UCSD-AML1 (cell line): ENCODE results near the gene GRK4.
"Not testable (repeated sequence)": the region's sequence is repeated elsewhere in the genome, so short reads cannot be mapped to it uniquely, and the experiment has no call there.

Source experiments
- DNase-seq: peaks from one replicate; lab custom pipeline; 2025; ENCODE audit not compliant: unreplicated experiment; lab: John Stamatoyannopoulos, UW

GRK4 gene

DNA sequence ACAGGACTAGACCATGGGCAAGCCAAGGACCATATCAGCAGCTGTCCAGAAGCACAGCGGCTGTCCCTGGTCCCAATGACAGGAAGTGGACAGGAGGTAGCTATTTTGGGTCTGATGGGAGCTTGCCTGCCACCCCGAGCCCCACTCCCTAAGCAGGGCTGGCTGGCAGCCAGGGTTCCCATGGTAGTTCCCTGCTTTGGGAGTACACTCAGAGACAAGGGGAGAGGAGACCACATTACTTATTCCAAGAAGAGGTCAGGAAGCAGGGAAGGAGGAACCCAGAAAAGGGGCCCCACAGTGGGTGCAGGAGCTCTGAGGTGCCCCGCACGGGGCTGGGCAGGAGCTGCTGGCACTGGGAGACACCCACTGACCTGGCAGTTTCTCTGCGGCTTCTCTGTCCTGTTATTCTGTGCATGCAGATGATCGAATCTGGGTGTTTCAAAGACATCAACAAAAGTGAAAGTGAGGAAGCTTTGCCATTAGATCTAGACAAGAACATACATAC is 74.6 kb downstream of the GRK4 start:
- peak; percentile 74 for DNase-seq

DNA sequence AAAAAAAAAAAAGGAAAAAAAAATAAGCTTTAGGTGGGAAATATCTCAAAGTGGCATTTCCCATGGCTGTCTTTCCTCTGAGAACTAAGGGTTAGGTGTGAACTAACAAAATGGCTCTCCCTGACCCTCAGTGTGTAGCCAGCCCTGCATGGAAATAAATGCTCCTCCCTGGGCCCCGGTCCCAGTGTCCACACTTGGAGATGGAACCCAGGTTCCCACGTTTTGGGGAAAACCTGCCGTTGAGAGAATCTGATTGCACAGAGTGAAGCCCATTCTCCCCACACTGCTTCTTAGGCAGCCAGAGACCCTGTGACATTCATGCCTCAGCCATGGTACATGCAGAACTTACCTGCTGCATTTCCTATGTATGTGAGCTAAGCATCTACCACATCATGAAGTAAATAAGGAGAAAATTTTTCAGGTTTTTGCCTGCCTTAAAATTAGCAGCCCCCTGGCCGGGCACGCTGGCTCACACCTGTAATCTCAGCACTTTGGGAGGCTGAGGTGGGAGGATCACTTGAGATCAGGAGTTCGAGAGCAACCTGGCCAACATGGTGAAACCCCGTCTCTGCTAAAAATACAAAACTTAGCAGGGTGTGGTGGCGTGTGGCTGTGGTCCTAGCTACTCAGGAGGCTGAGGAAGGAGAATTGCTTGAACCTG is 76.5 kb downstream of the GRK4 start:
- DNase-seq, result no peak

DNA sequence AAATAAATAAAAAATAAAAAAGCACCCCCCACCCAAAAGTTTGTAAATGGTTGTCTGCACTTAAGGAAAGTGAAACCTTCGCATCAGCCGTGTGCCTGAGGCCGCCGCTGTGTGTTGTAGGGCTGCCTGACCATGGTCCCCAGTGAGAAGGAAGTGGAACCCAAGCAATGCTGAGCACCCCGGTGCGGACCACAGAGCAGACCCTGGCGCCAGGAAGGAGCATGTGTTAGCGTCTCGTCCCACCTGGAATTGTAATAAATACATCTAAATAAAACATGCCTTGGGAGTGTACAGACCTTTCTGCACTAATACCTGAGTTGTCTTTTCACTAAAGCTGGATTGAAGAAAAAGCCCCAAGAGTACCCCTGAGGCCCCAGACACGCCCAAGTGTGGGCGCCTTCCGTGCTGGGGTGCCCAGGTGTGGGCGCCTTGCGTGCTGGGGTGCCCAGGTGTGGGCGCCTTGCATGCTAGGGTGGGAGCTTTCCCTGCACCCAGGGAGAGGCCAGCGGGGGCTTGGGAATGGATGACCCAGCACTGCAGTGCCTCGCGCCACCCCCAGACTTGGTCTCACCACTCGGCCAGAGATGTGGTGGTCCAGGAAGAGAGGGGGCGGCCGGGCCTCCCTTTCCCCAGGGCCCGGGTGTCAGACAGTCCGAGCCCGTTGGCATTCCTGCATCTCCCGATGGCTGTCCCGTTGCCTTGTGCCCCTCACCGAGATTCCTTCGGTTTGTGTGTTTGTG is 77.3 kb downstream of the GRK4 start:
- DNase-seq, result no peak

DNA sequence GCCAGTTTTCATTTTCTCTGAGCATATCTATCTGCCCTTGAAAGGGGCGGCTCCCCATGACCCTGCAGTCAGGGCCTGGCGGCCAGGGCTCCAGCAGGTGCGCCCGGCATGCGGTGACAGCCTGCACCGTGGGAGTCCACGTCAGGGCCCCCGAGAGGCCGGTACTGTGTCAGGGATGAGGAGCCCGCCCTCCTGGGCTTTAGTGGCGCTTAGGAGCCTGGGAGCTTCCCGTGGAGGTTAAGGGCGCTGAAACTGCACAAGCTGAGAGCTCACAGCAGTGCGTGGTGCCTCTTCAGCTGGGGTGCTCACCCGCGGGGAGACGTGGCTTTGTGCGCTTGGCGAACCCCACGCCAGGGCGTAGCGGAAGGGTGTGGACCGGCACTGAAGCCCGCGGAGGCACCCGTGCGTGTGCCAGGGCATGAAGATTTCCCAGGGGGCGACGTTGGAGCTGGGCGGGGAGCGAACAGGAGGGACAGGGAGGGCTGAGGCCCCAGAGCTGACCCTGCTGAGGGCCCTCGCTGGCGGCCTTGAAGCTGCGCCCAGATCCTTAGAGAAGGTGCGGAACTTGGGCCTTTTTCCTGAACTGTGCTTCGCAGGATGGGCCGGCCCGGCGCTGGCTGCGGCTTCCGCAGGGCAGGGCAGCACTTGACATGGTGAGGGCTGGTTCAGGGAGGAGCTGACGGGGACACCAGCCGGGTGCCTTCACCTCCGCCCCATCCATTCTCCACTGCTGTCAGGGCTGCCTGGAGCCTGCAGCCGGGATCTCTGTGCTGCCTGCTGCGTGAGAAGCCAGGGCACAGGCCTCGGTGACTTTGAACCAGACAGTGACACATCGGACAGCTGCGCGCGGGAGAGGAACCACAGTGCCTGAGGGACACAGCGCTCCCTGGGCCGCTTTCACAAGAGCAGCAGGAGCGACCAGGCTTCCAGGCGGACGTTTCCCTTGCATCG is 78.1 kb downstream of the GRK4 start:
- peak; percentile 79 for DNase-seq

DNA sequence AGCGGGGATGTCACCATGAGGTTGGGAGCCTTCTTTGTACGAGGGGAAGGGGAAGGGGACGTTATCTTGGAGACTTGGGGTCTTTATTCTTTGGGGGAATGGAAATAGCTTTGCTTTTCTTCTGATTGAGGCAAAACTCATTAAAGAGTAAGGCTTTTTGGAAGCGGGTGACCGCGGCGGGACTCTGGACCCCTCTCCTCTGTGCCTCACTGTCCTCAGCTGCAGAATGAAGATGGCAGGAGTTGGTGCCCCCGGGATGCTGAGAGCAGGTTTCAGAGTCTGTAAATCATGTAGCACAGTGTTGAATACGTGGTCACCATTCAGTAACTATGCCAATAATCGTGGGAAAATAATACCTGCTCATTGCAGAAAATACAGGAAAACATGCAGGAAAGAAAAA is 78.9 kb downstream of the GRK4 start:
- no peak for DNase-seq

DNA sequence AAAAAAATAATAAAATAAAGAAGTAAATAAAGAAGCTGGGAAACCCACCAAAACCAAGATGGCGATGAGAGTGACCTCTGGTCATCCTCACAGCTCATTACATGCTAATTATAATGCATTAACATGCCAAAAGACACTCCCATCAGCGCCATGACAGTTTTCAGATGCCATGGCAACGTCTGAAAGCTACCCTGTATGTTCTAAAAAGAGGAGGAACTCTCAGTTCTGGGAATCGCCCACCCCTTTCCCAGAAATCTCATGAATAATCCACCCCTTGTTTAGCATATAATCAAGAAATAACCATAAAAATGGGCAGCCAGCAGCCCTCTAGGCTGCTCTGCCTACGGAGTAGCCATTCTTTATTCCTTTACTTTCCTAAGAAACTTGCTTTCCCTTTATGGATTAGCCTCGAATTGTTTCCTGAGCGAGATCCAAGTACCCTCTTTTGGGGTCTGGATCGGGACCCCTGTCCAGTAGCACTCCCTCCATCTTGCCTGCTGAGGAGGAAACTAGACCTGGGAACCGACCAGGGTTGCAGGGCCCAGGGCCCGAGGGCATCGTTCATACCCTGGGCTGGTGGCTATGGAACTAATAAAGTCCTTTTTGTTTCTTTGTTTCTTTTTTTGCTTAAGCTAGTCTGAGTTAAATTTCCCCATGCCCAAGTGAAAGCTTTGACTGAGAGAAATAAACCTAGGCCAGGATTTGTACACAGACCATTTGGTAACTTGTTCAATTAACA is 80.1 kb downstream of the GRK4 start:
- DNase-seq, result no peak

DNA sequence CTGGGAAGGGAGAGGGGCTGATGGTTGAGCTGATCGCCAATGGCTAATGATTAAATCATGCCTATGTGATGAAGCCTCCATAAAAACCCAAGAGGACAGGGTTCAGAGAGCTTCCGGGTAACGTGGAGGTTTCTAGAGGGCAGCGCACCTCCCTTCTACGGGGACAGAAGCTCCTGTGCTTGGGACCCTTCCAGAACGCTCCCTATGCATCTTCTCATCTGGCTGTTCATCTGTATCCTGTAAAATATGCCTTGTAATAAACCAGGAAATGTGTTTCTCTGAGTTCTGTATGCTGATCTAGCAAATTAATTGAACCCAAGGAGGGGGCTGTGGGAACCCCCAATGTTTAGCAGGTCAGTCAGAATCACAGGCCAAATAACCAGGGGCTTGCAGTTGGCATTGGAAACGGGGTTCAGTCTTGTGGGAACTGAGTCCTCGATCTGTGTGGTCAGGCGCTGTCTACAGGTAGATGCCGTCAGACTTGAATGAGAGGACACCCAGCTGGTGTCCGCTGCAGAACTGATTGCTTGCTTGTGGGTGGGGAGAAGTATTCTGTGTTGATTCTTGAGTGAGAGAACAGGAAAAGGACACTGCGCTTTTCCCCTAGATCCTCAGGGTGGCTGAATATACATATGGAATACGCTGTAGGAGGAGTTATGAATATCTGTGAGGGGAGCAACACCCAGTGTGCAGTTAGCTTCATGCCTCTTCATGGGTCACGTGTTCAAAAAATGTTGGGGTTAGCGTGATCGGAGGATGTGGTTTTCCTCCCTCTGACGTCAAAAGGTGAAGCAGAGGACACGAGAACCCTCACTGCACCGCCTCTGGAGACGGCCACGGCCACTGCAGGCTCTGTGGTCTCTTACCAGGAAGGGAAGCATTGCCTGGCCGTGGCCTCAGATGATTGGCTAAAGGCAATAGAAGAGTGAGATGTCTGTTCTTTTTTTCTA is 81.8 kb downstream of the GRK4 start:
- DNase-seq, result peak; percentile 84

DNA sequence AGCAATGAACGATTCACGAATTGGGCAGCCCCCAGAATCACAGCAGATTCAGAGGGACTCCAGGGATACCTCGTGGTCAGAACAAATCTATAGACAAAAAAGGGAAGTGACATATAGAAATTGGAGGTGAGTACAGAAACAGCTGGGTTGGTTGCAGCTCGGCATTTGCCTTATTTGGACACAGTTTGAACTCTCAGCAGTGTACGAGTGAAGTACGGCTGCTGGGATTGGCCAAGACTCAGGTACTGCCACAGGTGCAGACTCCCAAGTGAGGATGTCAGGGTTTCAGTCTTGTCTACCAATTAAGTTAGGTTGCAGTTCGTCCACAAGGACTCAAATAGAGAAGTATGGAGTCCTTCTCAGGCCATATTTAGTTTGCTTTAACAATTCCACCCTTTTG is 82.8 kb downstream of the GRK4 start:
- no peak for DNase-seq

DNA sequence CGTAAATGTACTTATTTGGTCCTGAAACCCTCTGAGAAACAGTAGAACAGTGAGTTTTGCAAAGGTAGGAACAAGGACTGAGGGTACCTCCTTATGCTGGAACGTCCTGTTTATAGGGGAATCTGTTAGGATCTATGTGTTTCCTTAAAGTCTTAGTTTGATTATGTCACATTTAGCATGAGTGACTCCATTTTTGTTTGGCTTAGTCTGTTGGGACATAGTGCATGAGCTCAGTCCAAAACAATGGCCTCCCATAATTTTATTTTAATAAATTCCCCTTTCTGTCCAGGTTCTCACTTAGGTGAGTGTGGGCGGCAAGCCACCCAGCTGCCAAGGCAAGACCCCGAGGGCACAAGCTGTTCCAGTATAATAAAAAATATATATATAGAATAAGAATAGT is 83.3 kb downstream of the GRK4 start:
- no peak for DNase-seq

DNA sequence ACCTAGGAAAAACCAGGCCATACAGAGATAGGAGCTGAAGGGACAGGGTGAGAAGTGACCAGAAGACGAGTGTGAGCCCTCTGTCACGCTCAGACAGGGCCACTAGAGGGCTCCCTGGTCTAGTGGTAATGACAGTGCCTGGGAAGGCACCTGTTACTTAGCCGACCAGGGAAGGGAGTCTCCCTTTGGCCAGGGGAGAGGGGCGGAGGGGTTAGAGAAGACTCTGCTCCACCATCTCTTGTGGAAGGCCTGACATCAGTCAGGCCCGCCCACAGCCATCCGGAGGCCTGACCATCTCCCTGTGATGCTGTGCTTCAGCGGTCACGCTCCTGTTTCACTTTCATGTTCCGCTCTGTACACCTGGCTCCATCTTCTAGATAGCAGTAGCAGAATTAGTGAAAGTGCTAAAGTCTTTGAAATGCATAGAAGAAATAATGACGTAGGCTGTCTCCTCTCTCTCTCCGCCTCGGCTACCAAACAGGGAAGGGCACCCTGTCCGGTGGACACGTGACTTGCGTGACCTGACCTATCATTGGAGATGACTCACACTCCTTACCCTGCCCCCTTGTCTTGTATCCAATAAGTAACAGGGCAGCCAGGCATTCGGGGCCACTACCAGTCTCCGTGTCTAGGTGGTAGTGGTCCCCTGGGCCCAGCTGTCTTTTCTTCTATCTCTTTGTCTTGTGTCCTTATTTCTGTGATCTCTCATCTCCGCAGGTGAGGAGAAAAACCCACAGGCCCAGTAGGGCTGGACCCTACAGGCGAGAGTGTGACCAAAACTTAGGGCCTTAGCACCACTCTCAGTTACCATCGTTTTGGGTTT is 84.3 kb downstream of the GRK4 start:
- DNase-seq, result peak; percentile 57

DNA sequence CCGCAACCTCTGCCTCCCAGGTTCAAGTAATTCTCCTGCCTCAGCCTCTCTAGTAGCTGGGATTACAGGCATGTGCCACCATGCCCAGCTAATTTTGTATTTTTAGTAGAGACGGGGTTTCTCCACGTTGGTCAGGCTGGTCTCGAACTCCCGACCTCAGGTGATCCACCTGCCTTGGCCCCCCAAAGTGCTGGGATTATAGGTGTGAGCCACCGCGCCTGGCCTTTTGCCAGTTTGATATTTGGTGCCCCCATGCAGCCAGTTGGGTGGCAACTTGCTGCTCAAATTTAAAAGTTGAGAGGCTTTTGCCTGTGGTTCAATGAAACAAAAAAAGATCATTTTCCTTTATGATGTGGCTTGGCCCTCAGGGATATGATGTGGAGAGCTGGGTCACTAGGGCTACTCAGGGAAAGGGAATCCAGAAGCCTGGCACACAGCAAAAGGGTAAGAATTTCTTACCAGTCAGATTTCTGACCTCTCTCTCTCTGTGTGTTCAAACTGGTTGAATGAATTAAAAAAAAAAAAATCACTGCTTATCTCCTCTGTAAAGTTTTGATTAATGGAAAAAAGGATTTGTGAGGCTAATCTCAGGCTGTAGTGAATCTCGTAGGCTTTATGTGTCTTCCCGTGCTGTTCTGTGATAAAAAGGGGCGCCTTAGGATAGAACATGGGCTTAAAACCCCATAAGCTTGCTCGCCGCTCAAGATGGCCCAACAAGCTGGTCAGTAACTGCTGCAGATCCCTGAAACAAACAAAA is 87.9 kb downstream of the GRK4 start:
- DNase-seq, result not testable (repeated sequence)

DNA sequence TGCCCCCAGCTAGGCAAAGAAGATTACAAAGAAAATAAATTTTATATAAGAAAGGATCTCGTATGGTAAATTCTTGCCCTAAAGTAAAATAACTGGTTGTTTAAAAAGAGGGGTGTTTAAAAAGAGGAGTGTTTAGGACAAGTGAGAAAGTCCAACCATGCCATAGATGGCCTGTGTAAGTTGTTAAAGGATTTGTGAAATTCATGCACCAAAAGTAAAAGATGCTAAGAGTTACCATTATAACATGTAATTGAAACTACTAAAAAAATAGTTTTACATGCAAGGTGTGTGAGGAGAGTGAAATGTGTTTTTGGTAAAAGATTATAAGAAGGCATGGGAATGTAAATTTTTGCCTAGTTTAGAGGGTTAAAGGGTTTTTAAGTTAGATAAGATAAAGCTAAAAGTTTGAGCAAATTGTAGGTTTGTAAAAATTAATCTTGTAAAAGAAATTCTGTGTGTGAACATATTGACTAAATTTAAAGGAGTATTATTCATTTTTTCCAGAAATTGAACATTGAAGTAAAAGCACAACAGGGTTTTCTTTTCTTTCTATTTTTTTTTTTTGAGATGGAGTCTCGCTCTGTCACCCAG is 90.9 kb downstream of the GRK4 start:
- no peak for DNase-seq

DNA sequence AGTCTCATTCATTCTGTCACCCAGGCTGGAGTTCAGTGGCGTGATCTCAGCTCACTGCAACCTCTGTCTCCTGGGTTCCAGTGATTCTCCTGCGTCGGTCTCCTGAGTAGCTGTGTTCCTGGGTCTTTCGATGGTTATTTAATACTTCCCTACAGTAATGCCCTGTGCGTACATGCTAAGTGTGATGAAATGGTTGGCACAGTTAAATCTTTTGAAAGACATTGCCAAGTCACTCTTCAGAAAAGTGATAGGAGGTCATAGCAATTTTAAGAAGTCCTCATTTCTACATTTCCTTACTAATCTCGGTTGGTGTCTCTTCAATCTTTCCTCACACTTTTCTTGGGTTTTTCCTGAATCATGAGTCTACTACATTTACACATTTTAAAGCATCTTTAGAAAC is 96.6 kb downstream of the GRK4 start:
- DNase-seq, result no peak

DNA sequence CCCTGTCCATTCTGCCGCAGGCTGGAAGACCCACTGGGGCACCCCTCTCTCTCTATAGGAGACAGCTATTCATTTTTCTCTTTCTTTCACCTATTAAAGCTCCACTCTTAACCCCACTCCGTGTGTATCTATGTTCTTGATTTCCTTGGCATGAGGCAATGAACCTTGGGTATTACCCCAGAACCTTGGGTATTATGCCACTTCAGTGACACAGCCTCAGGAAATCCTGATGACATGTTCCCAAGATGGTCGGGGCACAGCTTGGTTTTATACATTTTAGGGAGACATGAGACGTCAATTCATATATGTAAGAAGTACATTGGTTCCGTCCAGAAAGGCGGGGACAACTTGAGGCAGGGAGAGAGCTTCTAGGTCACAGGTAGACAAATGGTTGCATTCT is 97.6 kb downstream of the GRK4 start:
- no peak for DNase-seq

DNA sequence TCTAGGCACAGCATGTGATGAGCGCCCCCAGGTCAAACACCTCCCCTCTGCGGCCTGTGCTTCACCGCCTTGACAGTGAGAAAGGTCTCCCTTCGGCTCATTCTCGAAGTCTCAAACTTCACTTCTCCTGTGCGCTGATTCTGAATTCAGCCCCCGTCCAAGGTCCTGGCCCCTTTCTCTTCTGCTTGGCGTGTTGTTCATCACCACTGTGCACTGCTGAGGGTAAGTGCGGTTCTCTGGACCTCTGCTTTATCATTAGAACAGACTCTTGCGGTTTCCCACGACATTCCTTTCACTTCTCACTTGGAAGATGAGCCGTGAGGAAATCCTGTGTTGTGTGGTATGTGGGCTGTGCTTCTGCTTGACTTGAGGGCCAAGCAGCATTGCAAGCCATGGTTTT is 99.1 kb downstream of the GRK4 start:
- peak; percentile 35 for DNase-seq

DNA sequence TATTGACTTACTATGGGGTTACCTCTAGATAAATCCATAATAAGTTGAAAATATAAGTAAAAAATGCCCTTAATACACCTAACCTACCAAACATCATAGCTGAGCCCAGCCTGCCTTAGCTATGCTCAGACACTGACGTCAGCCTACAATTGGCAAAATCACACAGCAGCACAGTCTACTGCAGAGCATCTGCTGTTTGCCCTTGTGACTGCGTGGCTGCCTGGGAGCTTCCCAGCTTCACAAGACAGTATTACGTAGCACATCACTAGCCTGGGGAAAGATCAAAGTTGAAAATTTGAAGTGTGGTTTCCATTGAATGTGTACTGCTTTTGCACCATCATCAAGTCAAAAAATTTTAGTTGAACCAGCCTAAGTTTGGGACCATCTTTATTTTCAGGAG is 102.2 kb downstream of the GRK4 start:
- no peak for DNase-seq

DNA sequence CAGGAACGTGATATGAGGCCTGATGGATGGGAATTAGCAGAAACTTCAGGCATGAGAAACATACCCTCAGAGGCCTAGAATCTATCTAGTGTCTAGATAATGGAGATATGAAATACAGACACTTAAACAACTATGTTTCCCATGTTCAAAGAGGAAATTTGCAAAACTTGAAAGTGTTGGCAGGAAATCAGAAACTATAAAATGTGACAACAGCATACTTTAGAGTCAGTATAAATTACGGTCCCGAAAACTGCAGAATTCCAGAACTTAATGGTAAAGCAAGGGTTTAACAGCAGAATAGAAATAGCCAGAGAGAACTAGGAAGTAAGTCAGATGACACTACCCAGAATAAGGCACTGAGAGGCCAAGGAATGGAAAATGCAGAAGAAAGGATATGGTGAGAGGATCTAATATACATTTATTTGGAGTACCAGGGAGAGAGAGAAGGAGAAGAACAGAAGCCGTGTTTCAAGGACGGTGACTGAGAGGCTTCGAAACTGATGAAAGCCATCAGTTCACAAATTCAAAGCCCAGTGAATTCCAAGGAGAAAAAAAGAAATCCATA is 103.5 kb downstream of the GRK4 start:
- no peak for DNase-seq
